DOHH2 (cell line): ENCODE results near the gene WDR59.
"Not testable (repeated sequence)": the region's sequence is repeated elsewhere in the genome, so short reads cannot be mapped to it uniquely, and the experiment has no call there.

ENCODE experiments used
- EZH2phosphoT487 ChIP-seq: fragments of 200-600 bp; sonication (generic); IDR thresholded peaks from 2 replicates; pipeline ENCODE4 v1.6.1; 2017; ENCODE audit warnings: borderline replicate concordance, mild to moderate bottlenecking, antibody characterized with exemption, low read length, moderate library complexity, mixed read lengths
- TF ChIP-seq, protein P1 (sequence below): fragments of 200-600 bp; sonication (generic); IDR thresholded peaks from one replicate; pipeline ENCODE4 v1.5.1; 2014; ENCODE audit warnings: antibody characterized with exemption, mild to moderate bottlenecking, low read depth, low read length; ENCODE audit not compliant: poor library complexity, severe bottlenecking

DNA sequence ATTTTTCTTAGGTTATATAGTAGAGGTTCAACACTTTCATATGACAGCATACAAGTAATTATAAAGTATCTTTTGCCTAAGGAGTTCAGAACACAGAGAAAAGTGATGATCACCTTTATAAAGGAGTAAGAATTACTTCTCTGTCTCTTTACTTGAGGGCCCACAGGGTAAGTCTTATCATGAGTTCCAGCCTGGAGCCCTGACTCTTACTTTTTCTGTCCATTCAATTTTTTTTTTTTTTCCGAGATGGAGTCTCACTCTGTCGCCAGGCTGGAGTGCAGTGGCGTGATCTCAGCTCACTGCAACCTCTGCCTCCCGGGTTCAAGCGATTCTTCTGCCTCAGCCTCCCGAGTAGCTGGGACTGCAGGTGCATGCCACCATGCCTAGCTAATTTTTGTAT is 28.2 kb upstream of the WDR59 start:
- TF ChIP-seq, protein P1, sequence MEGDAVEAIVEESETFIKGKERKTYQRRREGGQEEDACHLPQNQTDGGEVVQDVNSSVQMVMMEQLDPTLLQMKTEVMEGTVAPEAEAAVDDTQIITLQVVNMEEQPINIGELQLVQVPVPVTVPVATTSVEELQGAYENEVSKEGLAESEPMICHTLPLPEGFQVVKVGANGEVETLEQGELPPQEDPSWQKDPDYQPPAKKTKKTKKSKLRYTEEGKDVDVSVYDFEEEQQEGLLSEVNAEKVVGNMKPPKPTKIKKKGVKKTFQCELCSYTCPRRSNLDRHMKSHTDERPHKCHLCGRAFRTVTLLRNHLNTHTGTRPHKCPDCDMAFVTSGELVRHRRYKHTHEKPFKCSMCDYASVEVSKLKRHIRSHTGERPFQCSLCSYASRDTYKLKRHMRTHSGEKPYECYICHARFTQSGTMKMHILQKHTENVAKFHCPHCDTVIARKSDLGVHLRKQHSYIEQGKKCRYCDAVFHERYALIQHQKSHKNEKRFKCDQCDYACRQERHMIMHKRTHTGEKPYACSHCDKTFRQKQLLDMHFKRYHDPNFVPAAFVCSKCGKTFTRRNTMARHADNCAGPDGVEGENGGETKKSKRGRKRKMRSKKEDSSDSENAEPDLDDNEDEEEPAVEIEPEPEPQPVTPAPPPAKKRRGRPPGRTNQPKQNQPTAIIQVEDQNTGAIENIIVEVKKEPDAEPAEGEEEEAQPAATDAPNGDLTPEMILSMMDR = not testable (repeated sequence)
- not testable (repeated sequence) for TF ChIP-seq EZH2phosphoT487
